Astrocyte (in vitro differentiated cells and primary cell): ENCODE data around the gene FGD6.

Experiments used
- CTCF ChIP-seq: IDR thresholded peaks from 2 replicates; pipeline ENCODE4 v1.5.1; 2011; ENCODE audit warnings: low read depth, mild to moderate bottlenecking, inconsistent platforms, low read length, moderate library complexity; ENCODE audit not compliant: insufficient read depth
- EZH2 ChIP-seq: IDR thresholded peaks from 2 replicates; pipeline ENCODE4 v1.6.1; 2012; ENCODE audit warnings: mild to moderate bottlenecking, low read length, inconsistent platforms; ENCODE audit not compliant: insufficient read depth

- TF ChIP-seq CTCF (no peak), EZH2 (no peak)
Observed at GRCh38 chr12:95059984-95060383, 157.3 kb downstream of the FGD6 start.
